Pons (tissue), 1 donor: ENCODE measurements around the gene CITED2.
A peak's percentile ranks its signal among the peaks of the same experiment; 100 is the strongest.
"Not testable (repeated sequence)": the region's sequence is repeated elsewhere in the genome, so short reads cannot be mapped to it uniquely, and the experiment has no call there.

Experiments used
- DNase-seq: peaks from one replicate; pipeline ENCODE4 v3.0.0-alpha.2; 2016; ENCODE audit warnings: low spot score

The CITED2 gene

DNA sequence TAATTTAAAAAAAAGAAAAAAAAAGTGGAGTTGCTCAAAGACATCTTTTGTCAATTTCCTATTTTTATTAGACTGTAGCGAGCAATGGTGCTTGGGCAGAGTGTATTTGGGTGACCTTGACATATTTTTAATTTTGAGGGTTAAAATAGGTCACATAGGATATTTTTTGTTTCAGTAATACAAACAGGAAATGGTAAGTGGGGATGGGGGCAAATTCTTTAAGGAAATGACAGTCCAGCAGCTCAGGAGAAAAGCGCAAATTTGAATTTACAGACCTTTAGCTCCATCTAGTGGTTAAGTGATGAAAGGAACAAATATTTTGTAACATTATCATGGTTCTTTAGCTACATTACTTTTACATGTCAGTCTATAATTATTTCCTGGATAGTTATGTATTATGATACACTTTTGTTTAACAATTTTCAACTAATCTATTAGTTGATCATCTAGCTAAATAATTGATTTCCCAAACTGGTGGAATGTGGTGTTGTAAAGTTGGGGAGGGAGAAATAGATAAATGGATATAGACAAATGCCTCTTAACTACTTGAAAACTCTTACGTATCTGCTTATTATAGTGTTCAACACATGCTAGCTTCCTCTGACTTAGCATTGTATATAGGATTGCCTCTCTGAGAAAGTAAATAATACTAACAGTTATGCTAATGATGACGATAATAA, 10.0 kb downstream of the CITED2 start:
- DNase-seq, result peak; percentile 72

DNA sequence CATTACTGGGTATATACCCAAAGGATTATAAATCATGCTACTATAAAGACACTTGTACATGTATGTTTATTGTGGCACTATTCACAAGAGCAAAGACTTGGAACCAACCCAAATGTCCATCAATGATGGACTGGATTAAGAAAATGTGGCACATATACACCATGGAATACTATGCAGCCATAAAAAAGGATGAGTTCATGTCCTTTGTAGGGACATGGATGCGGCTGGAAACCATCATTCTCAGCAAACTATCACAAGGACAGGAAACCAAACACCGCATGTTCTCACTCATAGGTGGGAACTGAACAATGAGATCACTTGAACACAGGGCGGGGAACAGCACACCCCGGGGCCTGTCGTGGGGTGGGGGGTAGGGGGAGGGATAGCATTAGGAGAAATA, 10.7 kb downstream of the CITED2 start:
- not testable (repeated sequence) for DNase-seq

DNA sequence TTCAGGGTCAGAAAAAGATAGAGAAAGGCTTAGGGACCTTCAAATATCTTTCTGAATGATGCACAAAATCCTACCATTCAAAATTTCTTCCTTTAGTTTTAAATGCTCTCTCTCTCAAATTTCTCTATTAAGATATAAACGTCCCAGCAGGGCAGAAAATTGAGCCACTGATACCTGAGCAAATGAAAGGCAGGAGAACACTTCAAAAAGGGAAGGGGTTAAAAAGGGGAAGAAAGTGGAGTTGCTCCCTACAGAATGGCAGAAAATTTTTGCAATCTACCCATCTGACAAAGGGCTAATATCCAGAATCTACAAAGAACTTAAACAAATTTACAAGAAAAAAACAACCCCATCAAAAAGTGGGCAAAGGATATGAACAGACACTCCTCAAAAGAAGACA, 11.3 kb downstream of the CITED2 start:
- DNase-seq, result not testable (repeated sequence)

DNA sequence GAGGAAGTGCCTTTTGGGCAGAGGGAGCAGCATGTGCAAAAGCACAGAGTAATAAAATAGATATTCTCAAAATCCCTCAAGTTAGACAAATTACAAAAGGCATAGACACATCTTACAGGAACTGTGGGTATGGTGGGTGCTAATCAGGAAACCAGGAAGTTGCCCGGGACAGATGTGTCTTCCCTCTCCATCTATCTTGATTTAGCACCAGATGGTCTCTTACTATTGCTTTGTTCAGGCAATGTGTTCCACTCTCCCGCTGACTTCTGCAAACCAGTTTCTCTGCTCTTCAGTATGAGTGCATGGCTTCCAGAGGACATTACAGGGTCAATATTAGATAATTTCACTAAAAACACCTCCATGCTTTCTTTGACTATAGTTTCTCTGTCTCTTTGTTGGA, 13.2 kb downstream of the CITED2 start:
- DNase-seq, result no peak

- DNase-seq, result no peak
Measured at GRCh38 chr6:139356924-139357323, 17.5 kb downstream of the CITED2 start.

GRCh38 chr6:139355777-139356445, 18.5 kb downstream of the CITED2 start:
- DNase-seq, result no peak

- DNase-seq, result no peak
Measured at GRCh38 chr6:139355172-139355571, 19.3 kb downstream of the CITED2 start.

- DNase-seq, result no peak
Measured at GRCh38 chr6:139354189-139354588, 20.3 kb downstream of the CITED2 start.

DNA sequence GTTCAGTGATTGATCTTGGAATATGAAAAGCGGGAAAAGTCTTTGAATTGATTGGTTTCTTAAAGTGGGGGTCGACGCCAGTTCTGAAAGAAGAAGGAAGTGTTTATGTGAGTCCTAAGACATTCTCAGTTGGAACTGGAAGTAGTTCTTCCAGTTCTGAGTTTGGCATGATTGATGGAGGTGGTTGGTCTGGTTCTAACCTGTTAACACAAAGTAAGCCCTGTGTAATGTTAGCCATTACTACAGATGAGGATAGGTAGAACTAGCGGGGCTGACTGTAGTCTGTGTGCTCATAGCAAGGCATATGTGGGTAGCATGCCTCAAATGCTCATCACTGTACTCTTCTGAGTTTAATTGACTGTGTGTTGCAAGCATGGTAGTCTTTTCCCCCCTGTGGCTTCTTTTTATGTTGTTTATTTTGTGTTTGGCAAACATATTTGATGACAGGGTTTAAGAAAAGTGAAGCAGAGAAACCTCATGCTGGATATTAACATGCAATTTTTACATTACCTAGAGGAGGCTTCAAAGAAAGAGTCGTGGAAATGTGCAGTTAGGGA, 24.9 kb downstream of the CITED2 start:
- DNase-seq, result no peak

DNA sequence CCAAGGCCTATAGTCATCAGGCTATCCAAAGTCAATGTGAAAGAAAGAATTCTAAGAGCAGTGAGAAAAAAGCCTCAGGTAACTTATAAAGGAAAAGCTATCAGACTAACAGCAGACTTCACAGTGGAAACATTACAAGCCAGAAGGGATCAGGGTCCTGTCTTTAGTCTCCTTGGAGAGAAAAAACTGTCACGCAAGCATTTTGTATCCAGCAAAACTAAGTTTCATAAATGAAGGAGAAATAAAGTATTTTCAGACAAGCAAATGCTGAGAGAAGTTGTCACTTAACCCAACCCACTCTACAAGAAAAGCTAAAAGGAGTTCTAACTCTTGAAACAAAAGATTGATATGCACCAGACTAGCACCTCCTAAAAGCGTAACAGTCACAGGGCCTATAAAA, 28.1 kb downstream of the CITED2 start:
- DNase-seq, result no peak

DNA sequence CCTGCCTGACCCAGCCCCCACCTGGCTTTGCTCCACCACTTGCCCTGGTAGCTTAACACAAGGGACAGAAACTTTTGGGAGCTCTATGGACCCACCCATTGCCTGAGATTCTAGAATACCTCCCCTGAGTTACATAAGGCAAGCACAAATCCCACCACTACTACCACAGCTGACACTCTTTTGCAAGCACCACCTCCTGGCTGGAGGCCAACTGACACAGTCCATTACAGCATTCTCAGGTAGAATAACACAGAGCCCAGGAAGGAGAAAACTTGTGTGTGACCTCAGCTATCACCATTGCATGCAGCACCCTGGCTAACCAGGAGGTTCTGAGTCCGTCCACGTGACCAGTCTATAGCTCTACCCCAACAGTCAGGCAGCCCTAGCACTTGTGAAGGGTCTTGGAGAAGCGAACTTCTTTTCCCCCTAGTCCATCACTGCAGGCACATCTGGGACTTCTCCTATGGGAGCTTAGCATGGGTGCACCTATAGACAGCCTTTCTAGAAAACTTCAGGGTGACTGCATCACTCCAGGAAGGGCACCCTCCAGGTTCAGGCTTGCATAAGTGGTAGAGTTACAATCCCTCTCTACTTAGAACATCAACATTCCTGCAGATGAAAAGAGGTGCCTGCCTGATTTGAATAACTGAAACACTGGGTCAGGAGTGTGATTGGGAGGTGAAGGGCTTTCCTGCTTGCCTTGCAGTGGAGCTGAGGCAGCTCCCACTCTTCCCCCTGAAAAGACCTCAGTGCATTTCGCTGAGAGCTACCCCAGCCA, 30.1 kb downstream of the CITED2 start:
- DNase-seq, result no peak

DNA sequence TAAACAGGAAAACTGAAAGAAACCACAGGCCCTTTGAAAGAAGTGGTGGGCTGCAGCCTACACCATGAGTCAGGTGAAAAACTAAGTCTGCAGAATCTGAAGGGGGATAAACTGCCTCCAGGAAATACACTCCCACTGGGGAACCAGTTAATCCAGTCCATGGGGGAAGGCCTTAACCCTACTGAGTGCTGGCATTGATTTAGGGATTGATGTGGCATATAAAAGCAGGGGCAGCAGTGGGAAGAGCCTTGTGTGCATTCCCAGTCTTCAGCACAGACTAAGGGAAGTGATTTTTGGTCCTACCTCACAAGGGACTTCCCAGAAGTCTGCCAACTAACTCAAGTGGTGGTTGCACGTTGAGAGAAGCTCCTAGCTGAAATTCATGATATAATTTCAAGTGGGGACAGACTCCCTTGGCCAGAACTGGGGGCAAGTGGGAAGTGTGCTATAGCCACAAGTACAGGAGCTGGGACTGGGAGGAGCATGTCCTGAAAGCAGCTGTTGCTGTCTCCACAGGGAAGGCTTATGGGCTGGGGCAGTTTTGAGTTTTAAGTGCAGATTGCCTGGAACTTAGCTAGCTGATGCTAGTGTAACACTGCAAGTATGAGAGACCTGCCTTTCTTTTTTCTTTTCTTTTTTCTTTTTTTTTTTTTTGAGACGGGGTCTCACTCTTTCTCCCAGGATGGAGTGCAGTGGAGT, 31.2 kb downstream of the CITED2 start:
- no peak for DNase-seq

DNA sequence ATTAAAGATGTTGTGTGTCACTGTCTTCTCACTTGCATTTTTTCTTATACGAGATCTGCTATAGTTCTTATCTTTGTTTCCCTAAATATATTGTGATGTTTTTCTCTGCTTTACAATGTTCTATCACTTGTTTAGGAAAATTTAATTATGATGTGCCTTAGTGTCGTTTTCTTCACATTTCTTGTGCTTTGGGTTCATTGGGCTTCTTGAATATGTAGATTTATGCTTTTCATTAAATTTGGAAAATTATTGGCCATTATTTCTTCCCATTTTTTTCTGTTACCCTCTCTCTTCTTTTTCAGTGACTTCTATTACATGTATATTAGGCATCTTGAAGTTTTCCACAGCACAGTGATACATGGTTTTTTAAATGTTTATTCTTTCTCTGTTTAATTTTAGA, 33.4 kb downstream of the CITED2 start:
- DNase-seq, result no peak

GRCh38 chr6:139338795-139339194, 35.7 kb downstream of the CITED2 start:
- DNase-seq, result no peak

GRCh38 chr6:139337830-139338229, 36.6 kb downstream of the CITED2 start:
- DNase-seq, result no peak

DNA sequence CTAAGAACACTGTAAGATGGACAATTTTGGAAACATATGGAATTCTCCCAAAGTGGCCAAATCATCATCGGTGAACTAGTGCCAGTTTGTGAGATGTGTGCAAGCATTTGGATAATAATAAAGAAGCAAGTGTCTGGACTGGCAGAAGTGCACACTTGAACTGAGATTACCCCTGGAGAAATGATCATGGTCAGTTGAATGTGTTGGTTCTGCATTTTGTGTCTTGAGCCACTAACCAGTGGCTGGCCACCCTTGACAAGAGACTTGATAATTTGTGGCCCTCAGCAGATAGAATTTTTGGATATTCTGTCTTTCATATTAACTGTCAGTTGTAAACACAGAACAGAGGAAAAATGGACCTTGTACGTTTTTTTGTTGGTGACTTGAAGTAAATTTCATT, 37.4 kb downstream of the CITED2 start:
- DNase-seq, result no peak

DNA sequence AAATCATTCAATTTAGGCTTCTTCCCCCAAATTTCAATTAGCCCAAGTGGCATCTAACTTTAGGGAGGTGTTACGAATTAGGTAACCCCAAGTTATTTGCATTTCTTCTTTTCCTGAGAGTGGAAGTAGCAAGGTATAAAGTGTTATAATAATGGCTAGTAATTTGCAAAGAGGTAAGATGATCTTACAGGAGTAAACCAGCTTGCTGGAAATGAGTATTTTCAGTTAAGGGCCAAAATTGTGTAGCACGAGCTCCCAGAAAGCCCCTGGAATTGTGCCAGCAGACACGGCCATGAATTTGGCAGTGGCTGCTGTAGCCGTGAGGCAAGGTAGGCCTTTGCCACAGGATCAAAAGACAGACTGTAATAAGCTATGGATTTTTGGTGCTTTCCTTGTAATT, 38.0 kb downstream of the CITED2 start:
- DNase-seq, result no peak

- no peak for DNase-seq
Measured at GRCh38 chr6:139335447-139336210, 38.8 kb downstream of the CITED2 start.

DNA sequence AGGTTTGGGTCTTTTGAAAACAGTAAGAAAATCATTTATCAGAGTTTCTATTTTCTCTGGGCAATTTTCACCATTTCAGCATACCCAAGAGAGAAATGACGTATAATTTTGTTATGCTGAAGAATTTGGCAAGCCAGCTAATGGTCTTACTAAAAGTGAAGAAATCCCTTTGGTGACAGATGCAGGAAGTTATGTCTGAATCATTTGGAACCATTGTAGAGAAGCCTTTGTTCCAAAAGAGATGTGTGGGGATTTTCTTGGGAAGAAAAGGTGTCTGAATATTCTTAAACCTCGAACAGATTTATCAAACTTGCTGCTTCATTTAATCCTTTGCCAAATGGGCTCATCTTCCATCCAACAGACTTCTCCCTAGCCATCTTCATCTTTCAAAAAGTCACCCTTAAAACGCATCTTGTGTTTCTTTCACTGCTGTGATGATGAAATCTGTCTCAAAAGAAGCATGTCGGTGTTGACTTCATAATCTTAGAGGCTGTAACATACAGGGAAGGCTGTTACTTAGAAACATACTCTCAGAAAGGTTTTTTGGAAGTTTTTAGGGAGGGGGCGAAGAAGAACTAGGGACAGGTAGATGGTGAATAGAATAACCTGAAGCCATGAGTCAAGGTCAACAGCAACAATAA, 39.5 kb downstream of the CITED2 start:
- DNase-seq, result no peak

GRCh38 chr6:139330826-139331500, 43.5 kb downstream of the CITED2 start:
- DNase-seq, result no peak
